Keratinocyte (primary cell): Measurements from ENCODE around the gene ID2. TPM values are rescaled to one million over a fixed set of nuclear protein-coding genes. Genes with fewer than 3 reads are reported as not detected.

Experiments
- DNase-seq: peaks from one replicate; pipeline ENCODE4 v3.0.0-alpha.2; 2011; ENCODE audit warnings: low read depth, missing footprints, low spot score
- FAIRE-seq: peaks from 2 replicates; lab custom pipeline; 2011; peaks lifted over from hg19 to GRCh38; lab: Jason Lieb, UNC
- H2AFZ ChIP-seq: 2 replicates; pipeline ENCODE4 v1.6.0; 2012; ENCODE audit warnings: low read length, control low read depth, inconsistent platforms; ENCODE audit not compliant: control insufficient read depth
- H3K27ac ChIP-seq: 2 replicates; pipeline ENCODE4 v1.5.1; 2011; ENCODE audit warnings: low read length; ENCODE audit not compliant: control insufficient read depth, insufficient read depth
- H3K27me3 ChIP-seq: 3 replicates; pipeline ENCODE4 v1.6.0; 2011; ENCODE audit warnings: low read length; ENCODE audit not compliant: control insufficient read depth, insufficient read depth; ENCODE audit errors: extremely low read depth
- H3K36me3 ChIP-seq, 2 experiments: 2 replicates in 1 of 2; 3 replicates in 1 of 2; pipeline ENCODE4 v1.5.1; 2011; ENCODE audit warnings: low read length in 2 of 2, mild to moderate bottlenecking in 1 of 2; ENCODE audit not compliant: control insufficient read depth in 2 of 2, insufficient read depth in 2 of 2; ENCODE audit errors: extremely low read depth in 1 of 2
- H3K4me1 ChIP-seq: 3 replicates; pipeline ENCODE4 v1.5.1; 2011; ENCODE audit warnings: low read length; ENCODE audit not compliant: control insufficient read depth, insufficient read depth; ENCODE audit errors: extremely low read depth
- H3K4me2 ChIP-seq: 3 replicates; pipeline ENCODE4 v1.6.0; 2011; ENCODE audit warnings: low read depth, low read length; ENCODE audit not compliant: control insufficient read depth, insufficient read depth; ENCODE audit errors: extremely low read depth
- H3K4me3 ChIP-seq, 3 experiments: fragments of 200-600 bp in 1 of 3; sonication (generic) in 1 of 3; 2 replicates in 2 of 3; 3 replicates in 1 of 3; pipeline ENCODE4 v1.5.1; 2011 to 2016; ENCODE audit warnings: low read length in 3 of 3, mild to moderate bottlenecking in 3 of 3, control low read depth in 2 of 3, inconsistent platforms in 1 of 3, low read depth in 1 of 3, mixed read lengths in 1 of 3, mixed run types in 1 of 3, moderate library complexity in 1 of 3; ENCODE audit not compliant: control insufficient read depth in 2 of 3, insufficient read depth in 2 of 3; ENCODE audit errors: extremely low read depth in 1 of 3
- H3K79me2 ChIP-seq: 2 replicates; pipeline ENCODE4 v1.6.0; 2012; ENCODE audit warnings: low read length; ENCODE audit not compliant: control insufficient read depth, insufficient read depth
- H3K9ac ChIP-seq: 3 replicates; pipeline ENCODE4 v1.6.0; 2011; ENCODE audit warnings: low read length; ENCODE audit not compliant: control insufficient read depth, insufficient read depth; ENCODE audit errors: extremely low read depth
- H3K9me1 ChIP-seq: 3 replicates; pipeline ENCODE4 v1.6.0; 2011; ENCODE audit warnings: low read length; ENCODE audit not compliant: control insufficient read depth, insufficient read depth; ENCODE audit errors: extremely low read depth
- H3K9me3 ChIP-seq: 2 replicates; pipeline ENCODE4 v1.5.1; 2012; ENCODE audit warnings: low read depth, low read length; ENCODE audit not compliant: control insufficient read depth
- H4K20me1 ChIP-seq: 3 replicates; pipeline ENCODE4 v1.6.0; 2011; ENCODE audit warnings: low read length; ENCODE audit not compliant: control insufficient read depth, insufficient read depth; ENCODE audit errors: extremely low read depth
- CTCF ChIP-seq, 3 experiments: IDR thresholded peaks in 1 of 3; conservative IDR thresholded peaks in 1 of 3; optimal IDR thresholded peaks in 1 of 3; 2 replicates in 2 of 3; 3 replicates in 1 of 3; pipeline versions ENCODE3 to v1.5.1; 2011; ENCODE audit warnings: low read length in 3 of 3, mild to moderate bottlenecking in 3 of 3, moderate library complexity in 2 of 3, control low read depth in 1 of 3, inconsistent platforms in 1 of 3; ENCODE audit not compliant: insufficient read depth in 2 of 3; ENCODE audit errors: extremely low read depth in 1 of 3
- EZH2 ChIP-seq: IDR thresholded peaks from one replicate; pipeline ENCODE4 v1.6.1; 2012; ENCODE audit warnings: inconsistent platforms, mild to moderate bottlenecking, low read length, moderate library complexity
- dilution Hi-C: fragments of 300-500 bp; cut with MboI; formaldehyde crosslinking; loops from one replicate; pipeline ENCODE4 v1.7.0; 2020; ENCODE audit warnings: low sequenced_read_pairs; ENCODE audit not compliant: extremely low pct_ligation_motif_present
- polyA plus RNA-seq, 5 experiments: library from polyadenylated mRNA; depleted of rRNA in 3 of 5; stranded (reverse) in 3 of 5; stranded (forward) in 1 of 5; unstranded in 1 of 5; fragments of >200 nt; gene quantifications; 1 replicate in 1 of 5; 2 replicates in 3 of 5; 3 replicates in 1 of 5; pipeline versions ENCODE4 v1.2.1 to v1.2.3, GENCODE V29; 2011 to 2012; ENCODE audit warnings: missing spikeins in 2 of 5, low read depth in 1 of 5, low replicate concordance in 1 of 5

ID2 gene
- polyA plus RNA-seq, 1 donor (not counting 4 experiments of a cell fraction or from before 2014, with no cell fraction given): 6.3 TPM

GRCh38 chr2:8667896-8668512 lies 13.9 kb upstream of the ID2 start:
- no peak overlapping the region for H3K4me2 ChIP-seq
- no peaks in the 10 kb centered on the region for H4K20me1 ChIP-seq
- no peak overlapping the region for H3K4me3 ChIP-seq
- peaks cover 2% of the 10 kb centered on the region for H3K27me3 ChIP-seq
- H3K4me1 ChIP-seq: no peaks in the 10 kb centered on the region
- DNase-seq (no peak), FAIRE-seq (no peak)
- H2AFZ ChIP-seq: no peak overlapping the region
- no peaks in the 10 kb centered on the region for H3K9me3 ChIP-seq
- H3K9ac ChIP-seq: no peak overlapping the region
- H3K79me2 ChIP-seq: no peaks in the 10 kb centered on the region
- H3K36me3 ChIP-seq: no peaks in the 10 kb centered on the region
- TF ChIP-seq CTCF (optimal IDR thresholded peaks at IDR 0.05 in 1 of 3, IDR thresholded peaks at IDR 0.05 in 1 of 3, conservative IDR thresholded peaks at IDR 0.05 in 1 of 3; ENCODE audit: extremely low read depth in 1 of 3, insufficient read depth in 2 of 3, low read length in 3 of 3) (no peak), EZH2 (no peak)
- H3K27ac ChIP-seq: no peak overlapping the region
- H3K9me1 ChIP-seq: no peaks in the 10 kb centered on the region
- dilution Hi-C loops: no loop called here

- no peaks in the 10 kb centered on the region for H4K20me1 ChIP-seq
- no peaks in the 10 kb centered on the region for H3K36me3 ChIP-seq
- H3K79me2 ChIP-seq: no peaks in the 10 kb centered on the region
- H2AFZ ChIP-seq: no peak overlapping the region
- H3K9me1 ChIP-seq: no peaks in the 10 kb centered on the region
- H3K9ac ChIP-seq: no peak overlapping the region
- H3K4me2 ChIP-seq: no peak overlapping the region
- no peaks in the 10 kb centered on the region for H3K9me3 ChIP-seq
- no peak overlapping the region for H3K27ac ChIP-seq
- FAIRE-seq (no peak), DNase-seq (no peak)
- peaks cover 7% of the 10 kb centered on the region for H3K27me3 ChIP-seq
- H3K4me3 ChIP-seq: no peak overlapping the region
- no peaks in the 10 kb centered on the region for H3K4me1 ChIP-seq
- dilution Hi-C loops: no loop called here
- TF ChIP-seq CTCF (optimal IDR thresholded peaks at IDR 0.05 in 1 of 3, IDR thresholded peaks at IDR 0.05 in 1 of 3, conservative IDR thresholded peaks at IDR 0.05 in 1 of 3; ENCODE audit: extremely low read depth in 1 of 3, insufficient read depth in 2 of 3, low read length in 3 of 3) (no peak), EZH2 (no peak)
Measured at GRCh38 chr2:8669157-8669817, 12.6 kb upstream of the ID2 start.
